Measurements from ENCODE around the gene BTBD10. TPM values are rescaled to one million over a fixed set of nuclear protein-coding genes. Genes with fewer than 3 reads are reported as not detected.

BTBD10 gene
- total RNA-seq, 1 experiment from 2014 or later, result 23.3 TPM

- Histone ChIP-seq H2BK20ac (ENCODE audit: low read depth, low read length, poor library complexity, severe bottlenecking) (no peak overlapping the region), H3K14ac (ENCODE audit: insufficient read depth, low read length) (no peak overlapping the region), H3K56ac (ENCODE audit: insufficient read length, low read depth, low read length) (no peak overlapping the region), H3K23ac (ENCODE audit: insufficient read length, low read depth, low read length) (no peak overlapping the region), H3K79me1 (ENCODE audit: insufficient read depth, low read depth, low read length, poor library complexity, severe bottlenecking) (no peaks in the 10 kb centered on the region), H3K4me1 (ENCODE audit: insufficient read depth, low read length) (no peaks in the 10 kb centered on the region), H3K18ac (ENCODE audit: insufficient read length, low read depth, low read length) (no peak overlapping the region), H4K8ac (replicated peaks; ENCODE audit: insufficient read length, low read depth, low read length) (no peak overlapping the region), H3K9me3 (ENCODE audit: control insufficient read depth, low read depth, low read length) (no peaks in the 10 kb centered on the region), H3K4ac (ENCODE audit: low read depth, low read length) (no peak overlapping the region), H3K79me2 (ENCODE audit: insufficient read depth, low read length) (no peaks in the 10 kb centered on the region; the same call in 1 of the 2 replicates), H2AK5ac (ENCODE audit: insufficient read length, low read length) (no peak overlapping the region), H2BK120ac (ENCODE audit: low read depth, low read length, poor library complexity, severe bottlenecking) (no peak overlapping the region), H2BK12ac (ENCODE audit: insufficient read length, low read depth, low read length) (no peak overlapping the region), H2BK15ac (ENCODE audit: low read depth, low read length) (no peak overlapping the region), H4K5ac (ENCODE audit: insufficient read length, low read depth, low read length) (no peak overlapping the region), H3K4me2 (ENCODE audit: insufficient read depth, insufficient read length, low read length) (no peak overlapping the region), H3K27ac (ENCODE audit: insufficient read length, low read depth, low read length) (no peak overlapping the region), H2AFZ (ENCODE audit: low read length) (no peak overlapping the region), H3K27me3 (ENCODE audit: insufficient read depth, low read length) (no peaks in the 10 kb centered on the region), H3K23me2 (ENCODE audit: insufficient read length, low read depth, low read length, poor library complexity, severe bottlenecking) (no peaks in the 10 kb centered on the region), H3T11ph (ENCODE audit: low read length) (no peak overlapping the region), H3K9ac (ENCODE audit: extremely low read depth, insufficient read length, low read length) (no peak overlapping the region), H4K20me1 (ENCODE audit: control insufficient read depth, insufficient read depth, insufficient read length) (no peaks in the 10 kb centered on the region), H4K91ac (ENCODE audit: insufficient read length, low read depth, low read length) (no peak overlapping the region), H2BK5ac (ENCODE audit: insufficient read length, low read length) (no peak overlapping the region)
- Mint-ChIP-seq H3K4me3 (no peak overlapping the region), H3K9me3 (peaks cover 31 to 36% of the 10 kb centered on the region in 2 experiments), H3K27ac (no peak overlapping the region), H3K27me3 (ENCODE audit: low read depth) (no peaks in the 10 kb centered on the region), H3K36me3 (ENCODE audit: insufficient read depth in 1 of 3, low read depth in 3 of 3) (peaks cover 17 to 48% (median 34%) of the 10 kb centered on the region in 3 experiments), H3K4me1 (peaks cover 15 to 23% of the 10 kb centered on the region in 2 experiments)
- no peak for TF ChIP-seq CTCF (conservative IDR thresholded peaks at IDR 0.05)
- no CpG with 5 or more reads among the region's 3 CpGs for WGBS (ENCODE audit: extremely low coverage, insufficient read length, low lambda C conversion rate)
- no peak for DNase-seq
Observed at GRCh38 chr11:13429836-13430235, 33.2 kb downstream of the BTBD10 start.

Data from H9 (cell line).